ENCODE data around the gene EYS.
"Not testable (repeated sequence)": the region's sequence is repeated elsewhere in the genome, so short reads cannot be mapped to it uniquely, and the experiment has no call there.

EYS gene

GRCh38 chr6:64266351-64266821 lies 1440.6 kb downstream of the EYS start:
- DNase-seq, result no peak

- no peak for DNase-seq
Observed at GRCh38 chr6:64263778-64264177, 1443.2 kb downstream of the EYS start.

- no peak for DNase-seq
Observed at GRCh38 chr6:64259372-64259771, 1447.7 kb downstream of the EYS start.

- no peak for DNase-seq
Observed at GRCh38 chr6:64258752-64259151, 1448.3 kb downstream of the EYS start.

- no peak for DNase-seq
Observed at GRCh38 chr6:64258302-64258701, 1448.7 kb downstream of the EYS start.

- no peak for DNase-seq
Observed at GRCh38 chr6:64257586-64257985, 1449.4 kb downstream of the EYS start.

GRCh38 chr6:64256483-64256882 lies 1450.5 kb downstream of the EYS start:
- DNase-seq, result no peak

GRCh38 chr6:64255000-64255399 lies 1452.0 kb downstream of the EYS start:
- no peak for DNase-seq

GRCh38 chr6:64254558-64254957 lies 1452.5 kb downstream of the EYS start:
- no peak for DNase-seq

- DNase-seq, result no peak
Observed at GRCh38 chr6:64252256-64252655, 1454.8 kb downstream of the EYS start.

GRCh38 chr6:64250126-64250525 lies 1456.9 kb downstream of the EYS start:
- DNase-seq, result no peak

- DNase-seq, result no peak
Observed at GRCh38 chr6:64249115-64249514, 1457.9 kb downstream of the EYS start.

GRCh38 chr6:64243618-64244017 lies 1463.4 kb downstream of the EYS start:
- no peak for DNase-seq

- not testable (repeated sequence) for DNase-seq
Observed at GRCh38 chr6:64238908-64239307, 1468.1 kb downstream of the EYS start.

GRCh38 chr6:64238071-64238470 lies 1469.0 kb downstream of the EYS start:
- DNase-seq, result no peak

GRCh38 chr6:64233746-64234145 lies 1473.3 kb downstream of the EYS start:
- DNase-seq, result no peak

GRCh38 chr6:64231928-64232327 lies 1475.1 kb downstream of the EYS start:
- DNase-seq, result no peak

- no peak for DNase-seq
Observed at GRCh38 chr6:64230530-64230929, 1476.5 kb downstream of the EYS start.

GRCh38 chr6:64227863-64228262 lies 1479.2 kb downstream of the EYS start:
- DNase-seq, result no peak

GRCh38 chr6:64225503-64225902 lies 1481.5 kb downstream of the EYS start:
- no peak for DNase-seq

- DNase-seq, result no peak
Observed at GRCh38 chr6:64224819-64225218, 1482.2 kb downstream of the EYS start.

- DNase-seq, result no peak
Observed at GRCh38 chr6:64221776-64222175, 1485.2 kb downstream of the EYS start.

- DNase-seq, result no peak
Observed at GRCh38 chr6:64220801-64221200, 1486.2 kb downstream of the EYS start.

GRCh38 chr6:64217721-64218620 lies 1489.1 kb downstream of the EYS start:
- DNase-seq, result no peak

- DNase-seq, result no peak
Observed at GRCh38 chr6:64214373-64214772, 1492.7 kb downstream of the EYS start.
